Kidney epithelial cell (primary cell): ENCODE measurements around the gene PTBP3. TPM values are rescaled to one million over a fixed set of nuclear protein-coding genes. Genes with fewer than 3 reads are reported as not detected.

Source experiments
- DNase-seq: peaks from one replicate; pipeline ENCODE4 v3.0.0-alpha.2; 2010; ENCODE audit warnings: low read depth
- H3K27me3 ChIP-seq: 2 replicates; pipeline ENCODE4 v1.6.0; 2011; ENCODE audit warnings: low read length; ENCODE audit not compliant: control insufficient read depth, insufficient read depth
- H3K36me3 ChIP-seq: 2 replicates; pipeline ENCODE4 v1.5.1; 2011; ENCODE audit warnings: low read length; ENCODE audit not compliant: control insufficient read depth, insufficient read depth
- H3K4me3 ChIP-seq: 2 replicates; pipeline ENCODE4 v1.5.1; 2011; ENCODE audit warnings: low read depth, mild to moderate bottlenecking, control low read depth, low read length
- CTCF ChIP-seq: IDR thresholded peaks from 2 replicates; pipeline ENCODE4 v1.5.1; 2011; ENCODE audit warnings: mild to moderate bottlenecking, moderate library complexity, low read length, control low read depth, inconsistent platforms; ENCODE audit not compliant: insufficient read depth, poor library complexity, severe bottlenecking
- total RNA-seq: library from RNA; depleted of rRNA; stranded (reverse); fragments of >200 nt; gene quantifications from 2 replicates; pipeline ENCODE4 v1.2.3, GENCODE V29; 2015

PTBP3 gene
- total RNA-seq, 1 donor from 2014 or later = 79.8 TPM

- no peak overlapping the region for H3K4me3 ChIP-seq
- no peak for DNase-seq
- no peak for TF ChIP-seq CTCF
- no peaks in the 10 kb centered on the region for H3K36me3 ChIP-seq
- H3K27me3 ChIP-seq = no peaks in the 10 kb centered on the region
These were observed 26.8 kb upstream of the PTBP3 start for GRCh38 chr9:112360047-112360804.

- no peak overlapping the region for H3K4me3 ChIP-seq
- no peak for TF ChIP-seq CTCF
- H3K27me3 ChIP-seq = no peaks in the 10 kb centered on the region
- H3K36me3 ChIP-seq = no peaks in the 10 kb centered on the region
- no peak for DNase-seq
These were observed 22.0 kb upstream of the PTBP3 start for GRCh38 chr9:112355427-112355897.

GRCh38 chr9:112354081-112354743 is 20.8 kb upstream of the PTBP3 start:
- TF ChIP-seq CTCF = no peak
- H3K36me3 ChIP-seq = no peaks in the 10 kb centered on the region

GRCh38 chr9:112352209-112352608 is 18.8 kb upstream of the PTBP3 start:
- no peak overlapping the region for H3K4me3 ChIP-seq
- TF ChIP-seq CTCF = no peak
- H3K27me3 ChIP-seq = no peaks in the 10 kb centered on the region
- DNase-seq = no peak
- no peaks in the 10 kb centered on the region for H3K36me3 ChIP-seq

More at GRCh38 chr9:112354081-112354743, 20.8 kb upstream of the PTBP3 start:
- Histone ChIP-seq H3K27me3 (no peaks in the 10 kb centered on the region), H3K4me3 (no peak overlapping the region)
- no peak for DNase-seq

- no peak for TF ChIP-seq CTCF
- Histone ChIP-seq H3K36me3 (no peaks in the 10 kb centered on the region), H3K27me3 (no peaks in the 10 kb centered on the region), H3K4me3 (no peak overlapping the region)
- no peak for DNase-seq
These were observed 17.8 kb upstream of the PTBP3 start for GRCh38 chr9:112351184-112351583.
